H1 (cell line): ENCODE results near the gene TMEM128.

Source experiments
- CEBPB ChIP-seq: IDR thresholded peaks from 2 replicates; pipeline ENCODE4 v1.6.1; 2012; ENCODE audit warnings: low read depth, low read length
- CHD1 ChIP-seq: IDR thresholded peaks from 2 replicates; pipeline ENCODE4 v1.6.1; 2012; ENCODE audit warnings: low read depth, low read length, improper control_type of control experiment
- CTCF ChIP-seq, 3 experiments: IDR thresholded peaks; 1 replicate in 2 of 3; 2 replicates in 1 of 3; pipeline versions ENCODE4 v1.5.1 to v1.6.1; 2011; ENCODE audit warnings: low read length in 3 of 3, mild to moderate bottlenecking in 3 of 3, inconsistent platforms in 2 of 3, low read depth in 1 of 3, moderate library complexity in 1 of 3; ENCODE audit not compliant: insufficient read depth in 1 of 3; ENCODE audit errors: control extremely low read depth in 1 of 3
- POLR2A ChIP-seq, 2 experiments: IDR thresholded peaks; 1 replicate in 1 of 2; 2 replicates in 1 of 2; pipeline ENCODE4 v1.6.1; 2011; ENCODE audit warnings: low read depth in 2 of 2, low read length in 2 of 2, mild to moderate bottlenecking in 2 of 2; ENCODE audit errors: control extremely low read depth in 1 of 2
- TAF7 ChIP-seq: optimal IDR thresholded peaks from 2 replicates; pipeline ENCODE3; 2011; ENCODE audit warnings: low read depth, mild to moderate bottlenecking, inconsistent platforms, low read length, moderate library complexity, borderline replicate concordance
- TBP ChIP-seq: IDR thresholded peaks from 2 replicates; pipeline ENCODE4 v1.6.1; 2011; ENCODE audit warnings: low read depth, low read length, improper control_type of control experiment
- YY1 ChIP-seq: IDR thresholded peaks from 2 replicates; pipeline ENCODE4 v1.6.1; 2011; ENCODE audit warnings: low read depth, mild to moderate bottlenecking, low read length

GRCh38 chr4:4274226-4274625, 26.2 kb upstream of the TMEM128 start:
- TF ChIP-seq YY1 (no peak), POLR2A (IDR thresholded peaks at IDR 0.05; ENCODE audit: control extremely low read depth in 1 of 2, low read depth in 2 of 2, low read length in 2 of 2) (no peak), CHD1 (no peak), CEBPB (no peak), CTCF (IDR thresholded peaks at IDR 0.05; ENCODE audit: control extremely low read depth in 1 of 3, insufficient read depth in 1 of 3, low read depth in 1 of 3, low read length in 3 of 3) (no peak), TBP (no peak), TAF7 (no peak)
